Peyer's patch (tissue), 4 donors: ENCODE data around the gene AGFG1.
A peak's percentile ranks its signal among the peaks of the same experiment; 100 is the strongest.

ENCODE experiments used
- POLR2A ChIP-seq, 2 donors: fragments of 450-650 bp; IDR thresholded peaks; one replicate each; pipeline ENCODE4 v1.5.1; 2017; ENCODE audit warnings: antibody characterized with exemption in 2 of 2, mild to moderate bottlenecking in 2 of 2, moderate library complexity in 2 of 2
- TF ChIP-seq, protein P1 (sequence below), 6 experiments: fragments of 450-650 bp in 4 of 6; fragments of 200-600 bp in 2 of 6; sonication (generic) in 1 of 6; IDR thresholded peaks; one replicate each; pipeline ENCODE4 v1.5.1; 2017 to 2019; ENCODE audit warnings: antibody characterized with exemption in 6 of 6, mild to moderate bottlenecking in 3 of 6, moderate library complexity in 1 of 6

DNA sequence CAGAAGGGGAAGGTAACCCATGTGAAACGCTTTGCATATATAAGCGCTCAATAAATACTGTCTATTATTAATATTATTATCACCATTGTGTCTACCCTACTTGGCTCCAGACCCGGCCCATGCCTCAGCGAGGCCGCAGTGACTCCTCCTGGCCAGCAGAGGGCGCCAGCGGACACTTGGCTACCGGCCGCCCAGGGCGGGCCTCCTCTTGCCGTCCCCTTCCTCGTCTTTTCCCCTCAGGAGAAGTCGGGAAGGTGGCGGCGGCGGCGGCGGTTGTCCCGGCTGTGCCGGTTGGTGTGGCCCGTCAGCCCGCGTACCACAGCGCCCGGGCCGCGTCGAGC, at the start of gene AGFG1:
- TF ChIP-seq, protein P1, sequence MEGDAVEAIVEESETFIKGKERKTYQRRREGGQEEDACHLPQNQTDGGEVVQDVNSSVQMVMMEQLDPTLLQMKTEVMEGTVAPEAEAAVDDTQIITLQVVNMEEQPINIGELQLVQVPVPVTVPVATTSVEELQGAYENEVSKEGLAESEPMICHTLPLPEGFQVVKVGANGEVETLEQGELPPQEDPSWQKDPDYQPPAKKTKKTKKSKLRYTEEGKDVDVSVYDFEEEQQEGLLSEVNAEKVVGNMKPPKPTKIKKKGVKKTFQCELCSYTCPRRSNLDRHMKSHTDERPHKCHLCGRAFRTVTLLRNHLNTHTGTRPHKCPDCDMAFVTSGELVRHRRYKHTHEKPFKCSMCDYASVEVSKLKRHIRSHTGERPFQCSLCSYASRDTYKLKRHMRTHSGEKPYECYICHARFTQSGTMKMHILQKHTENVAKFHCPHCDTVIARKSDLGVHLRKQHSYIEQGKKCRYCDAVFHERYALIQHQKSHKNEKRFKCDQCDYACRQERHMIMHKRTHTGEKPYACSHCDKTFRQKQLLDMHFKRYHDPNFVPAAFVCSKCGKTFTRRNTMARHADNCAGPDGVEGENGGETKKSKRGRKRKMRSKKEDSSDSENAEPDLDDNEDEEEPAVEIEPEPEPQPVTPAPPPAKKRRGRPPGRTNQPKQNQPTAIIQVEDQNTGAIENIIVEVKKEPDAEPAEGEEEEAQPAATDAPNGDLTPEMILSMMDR (IDR thresholded peaks at IDR 0.05), result peak; percentile 82 to 99 (median 96)
- TF ChIP-seq POLR2A (IDR thresholded peaks at IDR 0.05), result peak; percentile 67 to 71
